ENCODE measurements around the gene LDLRAD4.

DNA sequence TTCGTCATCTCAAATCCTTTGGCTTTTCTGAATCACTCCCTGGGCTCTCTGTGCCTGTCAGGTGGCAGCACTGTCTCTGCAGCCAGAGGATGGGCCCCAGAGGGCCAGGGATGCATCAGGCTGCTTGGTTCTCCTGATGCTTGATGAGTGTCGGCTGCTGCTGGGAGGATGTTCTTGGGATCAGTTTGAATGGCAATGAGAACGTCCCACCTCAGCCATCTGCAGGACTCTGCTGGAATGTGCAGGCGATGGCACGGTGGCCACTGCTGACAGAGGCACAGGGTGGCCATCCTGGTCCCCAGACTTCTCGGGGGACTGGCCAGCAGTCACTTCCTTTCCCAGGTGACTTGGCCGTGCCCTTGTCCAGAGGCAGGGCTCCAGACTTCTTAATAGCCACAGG, 361.8 kb downstream of the LDLRAD4 start:
- TF ChIP-seq CTCF (conservative IDR thresholded peaks at IDR 0.05), result no peak
- TF ChIP-seq ZFX (IDR thresholded peaks at IDR 0.05), result no peak
